ENCODE results near the gene LNPK.
"Not testable (repeated sequence)": the region's sequence is repeated elsewhere in the genome, so short reads cannot be mapped to it uniquely, and the experiment has no call there.

- not testable (repeated sequence) for TF ChIP-seq CTCF (IDR thresholded peaks at IDR 0.05; ENCODE audit: poor library complexity, severe bottlenecking); EZH2 (IDR thresholded peaks at IDR 0.05; ENCODE audit: borderline replicate concordance, insufficient read depth, low read length, poor library complexity, severe bottlenecking)
Observed at GRCh38 chr2:175895957-175896356, 106.1 kb downstream of the LNPK start.
